Nephron (organoid): Measurements from ENCODE around the gene UBE2G1.

Experiments used
- H3K27ac Mint-ChIP-seq, 3 experiments: 2 replicates each; pipeline ENCODE4 v1.8.0; 2020; ENCODE audit warnings: mixed read lengths in 3 of 3, mild to moderate bottlenecking in 2 of 3, moderate library complexity in 1 of 3
- H3K27me3 Mint-ChIP-seq: 2 replicates; pipeline ENCODE4 v1.8.0; 2021; ENCODE audit warnings: low read depth, mild to moderate bottlenecking, moderate library complexity, mixed read lengths
- H3K36me3 Mint-ChIP-seq: 2 replicates; pipeline ENCODE4 v1.8.0; 2020; ENCODE audit warnings: low read depth, mixed read lengths
- H3K4me1 Mint-ChIP-seq: 2 replicates; pipeline ENCODE4 v1.8.0; 2020; ENCODE audit warnings: mixed read lengths
- H3K4me3 Mint-ChIP-seq, 3 experiments: 2 replicates each; pipeline ENCODE4 v1.8.0; 2020; ENCODE audit warnings: mild to moderate bottlenecking in 3 of 3, mixed read lengths in 3 of 3, moderate library complexity in 2 of 3
- H3K9me3 Mint-ChIP-seq: 2 replicates; pipeline ENCODE4 v1.8.0; 2020; ENCODE audit warnings: mixed read lengths
- CTCF ChIP-seq, 3 experiments: fragments of 200-600 bp; sonication (generic); IDR thresholded peaks; one replicate each; pipeline ENCODE4 v1.5.0; 2021; ENCODE audit warnings: antibody characterized with exemption in 3 of 3; ENCODE audit not compliant: unreplicated experiment in 3 of 3

The UBE2G1 gene

DNA sequence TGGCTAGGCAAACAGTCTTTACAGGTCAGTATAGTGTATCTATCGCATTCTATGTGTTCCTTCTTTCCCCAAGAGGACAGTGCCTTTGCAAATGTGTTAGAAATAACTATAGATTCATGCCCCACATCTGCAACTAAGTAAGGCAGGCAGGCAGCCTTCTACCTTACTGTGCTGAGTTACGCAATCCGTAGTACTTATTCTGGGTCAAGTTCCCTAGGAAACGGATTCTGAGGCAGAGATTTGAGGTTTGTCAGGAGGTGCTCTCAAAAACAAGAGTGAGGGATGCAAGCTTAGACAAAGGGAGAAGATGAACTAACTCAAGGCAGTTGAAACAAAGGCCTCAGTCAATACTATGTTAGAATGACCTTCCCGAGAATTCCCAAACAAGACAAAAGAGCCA lies 90.0 kb downstream of the UBE2G1 start:
- Mint-ChIP-seq H3K9me3 (no peaks in the 10 kb centered on the region), H3K4me3 (no peak overlapping the region), H3K4me1 (no peaks in the 10 kb centered on the region), H3K36me3 (peaks cover 36% of the 10 kb centered on the region), H3K27ac (no peak overlapping the region), H3K27me3 (no peaks in the 10 kb centered on the region)
- TF ChIP-seq CTCF (IDR thresholded peaks at IDR 0.05; ENCODE audit: unreplicated experiment in 3 of 3), result no peak

DNA sequence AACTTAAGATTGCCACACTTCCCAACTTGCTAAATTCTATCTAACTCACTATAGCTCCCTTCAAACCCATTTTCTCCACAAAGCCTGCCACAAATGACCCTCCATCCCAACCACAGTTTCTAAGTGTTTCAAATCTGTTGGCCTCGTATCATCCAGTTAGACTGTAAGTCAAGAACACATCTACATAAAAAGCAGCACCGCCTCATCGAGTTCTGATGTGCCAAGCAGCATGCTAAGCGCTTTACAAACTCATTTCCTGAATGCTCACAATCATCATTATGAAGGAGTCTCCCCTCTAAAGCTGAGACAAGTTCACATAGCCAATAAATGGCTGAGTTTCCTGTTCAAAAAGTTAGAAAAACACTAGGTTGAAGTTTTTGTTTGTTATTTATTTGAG lies 93.5 kb downstream of the UBE2G1 start:
- H3K27me3 Mint-ChIP-seq, result no peaks in the 10 kb centered on the region
- no peaks in the 10 kb centered on the region for H3K9me3 Mint-ChIP-seq
- H3K36me3 Mint-ChIP-seq, result peaks cover 45% of the 10 kb centered on the region
- TF ChIP-seq CTCF (IDR thresholded peaks at IDR 0.05; ENCODE audit: unreplicated experiment in 3 of 3), result no peak
- no peaks in the 10 kb centered on the region for H3K4me1 Mint-ChIP-seq
- no peak overlapping the region for H3K4me3 Mint-ChIP-seq
- H3K27ac Mint-ChIP-seq, result no peak overlapping the region

GRCh38 chr17:4272213-4272971 lies 94.1 kb downstream of the UBE2G1 start:
- Mint-ChIP-seq H3K27me3 (no peaks in the 10 kb centered on the region), H3K36me3 (peaks cover 47% of the 10 kb centered on the region), H3K27ac (no peak overlapping the region), H3K9me3 (no peaks in the 10 kb centered on the region), H3K4me1 (no peaks in the 10 kb centered on the region), H3K4me3 (no peak overlapping the region)
- TF ChIP-seq CTCF (IDR thresholded peaks at IDR 0.05; ENCODE audit: unreplicated experiment in 3 of 3), result no peak

DNA sequence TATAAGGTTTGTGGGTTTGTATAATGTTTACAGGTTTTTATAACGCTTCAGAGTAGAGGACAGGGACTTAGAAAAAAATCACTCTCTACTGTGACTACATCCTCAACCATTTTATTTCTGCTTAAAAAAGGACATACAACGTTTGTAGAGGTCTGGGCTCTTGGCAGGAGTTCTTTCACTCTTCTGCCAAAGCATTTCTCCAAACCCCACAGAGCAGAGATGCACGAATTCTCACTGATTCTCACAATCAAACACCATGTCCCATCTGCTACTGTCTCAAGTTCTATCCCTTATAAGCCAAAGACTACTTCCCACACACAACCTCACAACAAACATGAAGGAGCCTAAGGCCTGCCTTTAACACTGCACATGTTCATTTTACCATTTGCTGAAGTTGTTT lies 95.7 kb downstream of the UBE2G1 start:
- no peak overlapping the region for H3K4me3 Mint-ChIP-seq
- no peaks in the 10 kb centered on the region for H3K9me3 Mint-ChIP-seq
- no peaks in the 10 kb centered on the region for H3K4me1 Mint-ChIP-seq
- H3K27ac Mint-ChIP-seq, result peak overlapping the region in 2 of 3 experiments; percentile 11 to 37
- H3K36me3 Mint-ChIP-seq, result peaks cover 38% of the 10 kb centered on the region
- no peak for TF ChIP-seq CTCF (IDR thresholded peaks at IDR 0.05; ENCODE audit: unreplicated experiment in 3 of 3)
- no peaks in the 10 kb centered on the region for H3K27me3 Mint-ChIP-seq

GRCh38 chr17:4269915-4270314 lies 96.6 kb downstream of the UBE2G1 start:
- Mint-ChIP-seq H3K4me1 (no peaks in the 10 kb centered on the region), H3K4me3 (no peak overlapping the region)

More at GRCh38 chr17:4269915-4270314, 96.6 kb downstream of the UBE2G1 start:
- Mint-ChIP-seq H3K27ac (peak overlapping the region in 1 of 3 experiments; percentile 2), H3K27me3 (no peaks in the 10 kb centered on the region), H3K9me3 (no peaks in the 10 kb centered on the region), H3K36me3 (peaks cover 37% of the 10 kb centered on the region)
- TF ChIP-seq CTCF (IDR thresholded peaks at IDR 0.05; ENCODE audit: unreplicated experiment in 3 of 3), result no peak
